ENCODE results near the gene SSTR1.

Gene SSTR1

DNA sequence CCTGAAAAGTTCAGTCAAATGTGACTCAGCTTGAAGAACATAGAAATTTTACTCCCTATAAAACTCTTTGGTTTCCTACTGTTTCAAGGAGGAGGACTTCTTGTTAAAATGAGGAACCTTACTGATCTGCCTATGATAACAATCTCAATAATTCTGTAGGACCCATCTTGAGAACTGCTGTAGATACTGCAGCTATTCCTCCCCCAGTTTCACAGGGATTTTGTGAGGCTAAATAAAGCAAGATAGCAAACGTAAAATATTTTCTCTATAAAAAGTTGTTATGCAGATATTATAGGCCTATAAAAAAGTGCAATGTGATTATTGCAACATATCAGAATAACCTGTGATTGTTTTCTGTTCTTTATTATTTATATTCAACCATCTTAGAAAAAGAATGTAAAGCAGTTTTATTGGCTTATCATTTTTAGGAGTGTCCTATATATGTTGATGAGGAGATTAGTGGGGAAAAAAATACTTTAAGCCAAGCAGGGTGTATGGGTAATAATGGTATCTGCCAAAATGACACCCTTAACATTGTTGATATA is 36.1 kb downstream of the SSTR1 start:
- DNase-seq = no peak

DNA sequence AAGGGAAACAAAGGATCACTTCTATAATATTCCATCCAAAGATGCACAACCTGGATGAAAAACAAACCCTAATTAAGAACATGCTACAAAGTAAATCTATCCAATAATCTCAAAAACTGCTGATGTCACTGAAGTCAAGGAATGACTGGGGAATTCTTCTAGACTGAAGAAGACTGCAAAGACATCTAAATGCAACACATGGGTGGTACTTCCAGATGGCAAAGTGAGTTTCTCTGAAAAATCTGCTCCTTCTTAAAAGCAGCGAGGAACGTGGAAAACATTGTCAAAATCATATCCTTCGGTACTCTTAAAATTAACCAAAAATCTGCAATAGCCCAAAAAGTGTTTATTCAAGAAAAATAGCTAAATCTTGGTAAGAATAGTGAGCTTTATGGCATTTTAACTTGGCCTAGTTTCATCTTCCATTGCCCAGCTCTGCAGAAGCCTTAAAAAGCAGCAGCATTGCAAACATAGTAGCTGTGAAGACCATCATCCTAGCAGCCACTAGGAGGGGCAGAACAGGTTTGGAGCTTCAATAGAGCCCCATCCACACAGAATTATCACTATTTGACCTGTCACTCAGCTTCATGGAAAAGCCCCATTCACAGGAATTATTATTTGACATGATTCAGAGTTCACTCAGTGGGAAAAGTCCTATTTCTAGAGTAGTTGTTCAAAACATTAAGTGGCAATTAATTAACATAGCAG is 40.8 kb downstream of the SSTR1 start:
- DNase-seq = no peak

DNA sequence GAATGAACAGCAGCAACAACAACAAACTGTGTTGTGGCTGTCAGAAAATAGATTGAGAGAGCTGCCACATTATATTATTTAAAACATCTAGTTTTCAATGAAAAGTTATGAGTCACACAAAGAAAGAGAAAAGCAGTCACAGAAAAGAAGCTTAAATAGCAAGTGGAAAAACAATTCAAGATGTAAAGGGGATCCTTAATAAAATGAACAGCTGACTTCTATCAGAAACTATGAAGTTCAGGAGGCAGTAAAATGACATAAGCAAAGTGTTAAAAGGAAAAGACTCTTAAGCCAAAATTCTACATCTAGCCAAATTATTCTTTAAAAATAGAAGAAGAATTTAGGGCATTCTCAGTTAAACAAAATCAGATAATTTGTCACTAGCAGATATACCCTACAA is 42.6 kb downstream of the SSTR1 start:
- no peak for DNase-seq

DNA sequence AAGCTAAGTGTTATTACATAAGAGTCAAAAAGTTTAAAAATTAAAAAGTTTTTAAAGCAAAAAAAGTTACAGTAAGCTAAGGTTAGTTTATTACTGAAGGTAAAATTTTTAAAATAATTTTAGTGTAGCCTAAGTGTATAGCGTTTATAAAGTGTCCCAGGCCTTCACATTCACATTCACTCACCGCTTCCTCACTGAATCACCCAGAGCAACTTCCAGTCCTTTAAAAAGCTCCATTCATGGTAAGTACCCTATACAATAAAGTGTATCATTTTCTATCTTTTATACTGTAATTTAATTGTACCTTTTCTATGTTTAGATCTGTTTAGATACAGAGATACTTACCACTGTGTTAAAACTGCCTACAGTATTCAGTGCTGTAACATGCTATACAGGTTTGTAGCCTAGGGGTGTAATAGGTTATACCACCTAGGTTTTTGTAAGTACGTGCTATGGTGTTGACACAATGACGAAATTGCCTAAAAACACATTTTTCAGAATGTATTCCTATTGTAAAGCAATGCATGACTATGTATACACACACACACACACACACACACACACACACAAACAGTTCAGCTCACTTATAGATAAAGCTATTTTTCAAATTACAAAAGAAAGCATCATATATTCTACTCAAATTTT is 44.5 kb downstream of the SSTR1 start:
- no peak for DNase-seq

DNA sequence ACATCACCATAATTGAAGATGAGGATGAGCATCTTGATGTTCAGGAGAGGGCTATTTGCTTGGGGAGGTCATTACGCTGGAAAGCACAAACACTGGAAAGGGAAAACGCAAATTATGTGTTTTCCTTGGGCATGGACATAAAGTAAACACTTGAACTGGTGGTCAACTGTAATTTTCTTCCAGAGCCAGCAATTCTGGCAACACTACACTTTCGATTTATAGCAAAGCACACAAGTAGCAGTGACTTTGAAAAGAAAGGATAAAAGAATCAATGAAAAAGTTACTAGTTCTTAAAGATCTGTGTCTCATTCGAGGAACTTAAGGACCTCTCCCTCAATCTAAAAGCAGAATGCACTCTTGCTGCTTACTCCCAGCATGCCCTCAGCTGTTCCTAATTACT is 46.0 kb downstream of the SSTR1 start:
- DNase-seq = no peak

DNA sequence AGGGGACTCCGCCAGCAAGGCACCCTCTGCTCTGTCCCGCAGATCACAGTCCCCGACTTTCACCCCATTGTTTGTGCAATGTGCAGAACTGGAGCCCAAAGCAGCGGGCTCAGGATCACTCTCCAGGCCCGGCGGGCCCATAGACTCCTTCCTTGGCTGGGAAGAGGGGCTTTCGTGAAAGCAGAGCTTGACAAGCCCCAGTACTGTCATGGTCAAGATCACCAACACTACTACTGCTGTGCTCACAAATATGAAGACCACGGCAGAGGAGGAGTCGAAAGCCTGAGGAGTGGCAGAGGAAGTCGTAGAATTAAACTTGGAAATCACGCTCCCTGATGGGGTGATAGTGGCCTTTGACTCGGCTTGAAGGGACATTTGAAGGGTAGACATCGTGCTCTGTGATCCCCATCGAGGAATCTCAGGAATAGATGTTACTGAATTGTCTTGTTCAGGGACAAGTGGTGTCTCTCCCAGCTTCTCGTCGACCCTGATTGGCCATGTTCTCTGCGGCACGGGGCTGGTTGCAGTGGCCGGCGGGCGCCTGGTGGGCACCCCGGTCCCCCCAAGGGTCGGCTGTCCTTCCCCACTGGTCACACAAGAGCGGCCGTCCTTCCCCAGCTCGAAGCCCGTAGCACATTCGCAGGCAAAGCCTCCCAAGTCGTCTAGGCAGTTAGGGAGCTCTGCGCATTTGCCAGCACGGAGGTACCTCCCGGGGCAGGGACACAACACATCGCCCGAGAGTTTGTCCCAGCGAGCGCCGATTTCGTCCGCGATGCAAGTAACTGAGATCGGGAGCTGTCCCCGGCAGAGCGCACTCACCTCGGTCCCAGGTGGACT is 47.1 kb downstream of the SSTR1 start:
- no peak for DNase-seq

DNA sequence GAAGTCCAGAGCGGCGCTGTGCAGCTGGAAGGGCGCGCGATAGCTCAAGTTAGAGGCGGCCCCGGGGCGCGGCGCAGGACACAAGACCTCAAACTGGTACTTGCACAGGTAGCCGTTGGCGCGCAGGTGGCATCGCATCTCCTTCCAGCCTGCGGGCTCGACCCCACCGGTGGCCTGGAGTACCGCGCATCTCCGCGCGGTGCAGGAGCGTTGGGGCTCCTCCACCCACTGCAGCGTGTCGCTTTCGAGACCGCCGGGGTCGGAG is 47.6 kb downstream of the SSTR1 start:
- peak in 1 of 4 experiments; percentile 2 for DNase-seq

DNA sequence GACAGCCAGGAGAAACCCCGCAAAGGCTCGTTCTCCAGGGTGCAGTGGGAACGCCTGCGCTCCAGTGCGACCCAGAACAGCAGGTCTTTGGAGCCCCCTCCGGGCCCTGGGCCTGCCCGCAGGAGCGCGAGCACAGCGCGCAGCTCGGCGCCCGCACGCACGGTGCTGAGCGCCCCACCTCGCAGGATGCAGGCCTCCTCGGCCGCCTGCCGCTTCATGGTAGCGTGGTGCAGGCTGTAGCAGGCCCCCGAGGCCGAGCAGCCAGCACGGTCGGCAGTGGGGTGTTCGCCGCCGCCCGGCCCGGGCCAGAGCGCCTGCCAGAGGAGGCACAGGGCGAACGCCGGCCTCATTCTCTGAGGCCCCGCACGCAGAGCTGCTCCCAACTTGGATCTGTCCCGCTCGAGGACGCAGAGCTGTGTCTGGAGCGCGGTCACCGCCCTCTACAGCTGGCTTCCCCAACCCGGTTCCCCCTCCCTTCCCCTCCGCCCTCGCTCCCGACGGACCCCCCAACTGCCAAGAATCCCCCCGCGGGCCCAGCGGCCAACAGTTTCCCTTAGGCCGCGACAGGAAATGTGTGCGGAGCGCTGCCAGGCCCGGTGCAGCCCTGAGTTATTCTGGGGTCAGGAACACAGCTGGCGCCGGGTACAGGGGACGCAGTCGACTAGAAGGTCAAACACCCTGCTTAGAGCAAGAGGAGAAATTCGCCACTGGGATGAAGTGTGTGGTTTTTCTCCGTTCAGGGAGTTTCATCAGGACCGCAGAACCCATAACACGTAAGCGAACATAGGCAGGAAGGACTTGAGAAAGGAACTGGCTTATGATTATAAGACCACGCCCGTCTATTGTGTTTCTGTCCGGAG is 48.2 kb downstream of the SSTR1 start, which contains the start of gene CLEC14A:
Gene CLEC14A, minus strand, starts transcription at position 421 of the 860 bp plus-strand sequence. Its CDS starts 71 bp downstream, at position 350.
- no peak for DNase-seq

DNA sequence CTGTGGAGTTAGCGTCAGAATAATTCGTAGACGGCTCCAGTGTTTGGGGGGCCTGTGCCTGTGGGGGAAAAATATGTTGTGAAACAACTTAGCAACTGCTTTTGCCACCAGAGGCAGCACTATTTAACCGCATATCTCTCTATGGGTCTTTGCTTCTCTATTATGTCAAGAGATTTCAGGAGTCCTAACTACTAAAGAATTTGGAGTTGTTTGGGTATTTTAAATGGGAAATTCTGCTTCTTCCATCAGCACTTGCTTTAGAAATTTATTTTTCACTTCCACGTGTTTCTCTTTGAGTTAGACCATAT is 48.8 kb downstream of the SSTR1 start:
- DNase-seq = no peak

DNA sequence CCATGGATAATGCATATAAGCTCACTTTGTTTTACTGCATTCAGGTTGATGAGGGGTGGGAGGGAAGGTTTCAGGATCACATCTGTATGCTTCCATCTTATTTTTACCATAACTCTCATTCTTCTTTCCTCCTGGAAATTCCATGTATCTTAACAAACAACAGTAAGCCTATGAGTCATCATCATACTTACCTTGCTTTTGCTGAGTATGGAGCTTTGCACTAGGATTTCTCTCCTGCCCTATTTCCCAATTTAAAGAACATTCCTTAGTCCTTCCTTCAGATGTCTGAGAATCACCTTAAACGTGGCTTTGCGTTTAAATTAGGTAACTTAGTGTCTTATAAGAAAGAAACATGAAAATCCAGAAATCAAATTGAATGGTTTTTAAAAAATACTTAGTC is 49.8 kb downstream of the SSTR1 start:
- no peak for DNase-seq

DNA sequence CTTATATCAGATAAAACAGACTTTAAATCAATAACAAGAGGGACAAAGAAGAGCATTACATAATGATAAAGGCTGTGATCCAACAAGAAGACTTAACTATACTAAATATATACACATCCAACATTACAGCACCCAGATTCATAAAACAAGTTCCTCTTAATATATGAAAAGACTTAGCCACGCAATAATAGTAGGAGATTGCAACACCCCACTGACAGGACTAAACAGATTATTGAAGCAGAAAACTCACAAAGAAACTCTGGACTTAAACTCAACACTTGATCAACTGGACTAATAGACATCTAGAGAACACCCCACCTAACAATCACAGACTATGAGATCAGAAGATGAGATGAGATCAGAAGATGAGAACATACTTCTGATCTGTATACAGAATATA is 53.9 kb downstream of the SSTR1 start:
- no peak for DNase-seq
